Measurements from ENCODE around the gene CRY2.

Gene CRY2

DNA sequence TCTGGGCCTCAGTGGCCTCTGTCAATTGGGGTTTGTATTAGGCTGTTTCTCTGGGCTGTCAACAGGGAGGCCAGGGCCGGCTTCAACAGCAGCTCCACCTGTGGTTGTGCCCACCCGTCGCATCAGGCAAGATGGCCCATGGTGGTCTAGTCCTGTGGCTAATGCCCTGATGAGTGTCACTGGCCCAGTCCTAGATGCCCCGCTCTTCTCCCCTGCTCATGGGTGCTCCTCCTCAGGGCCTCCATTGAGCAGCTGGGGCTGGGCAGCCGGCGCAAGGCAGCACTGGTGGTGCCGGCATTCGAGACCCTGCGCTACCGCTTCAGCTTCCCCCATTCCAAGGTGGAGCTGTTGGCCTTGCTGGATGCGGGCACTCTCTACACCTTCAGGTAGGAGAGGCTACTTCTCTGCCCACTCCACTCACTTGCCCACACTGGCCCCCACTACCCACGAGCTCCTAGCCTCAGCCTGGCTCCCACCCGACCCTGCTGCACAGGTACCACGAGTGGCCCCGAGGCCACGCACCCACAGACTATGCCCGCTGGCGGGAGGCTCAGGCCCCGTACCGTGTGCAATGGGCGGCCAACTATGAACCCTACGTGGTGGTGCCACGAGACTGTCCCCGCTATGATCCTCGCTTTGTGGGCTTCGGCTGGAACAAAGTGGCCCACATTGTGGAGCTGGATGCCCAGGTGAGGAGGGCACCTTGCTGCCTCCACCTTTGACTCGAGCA lies 80.6 kb downstream of the CRY2 start:
- DNase-seq (ENCODE audit: insufficient read length, low spot score) (no peak), FAIRE-seq (no peak)

DNA sequence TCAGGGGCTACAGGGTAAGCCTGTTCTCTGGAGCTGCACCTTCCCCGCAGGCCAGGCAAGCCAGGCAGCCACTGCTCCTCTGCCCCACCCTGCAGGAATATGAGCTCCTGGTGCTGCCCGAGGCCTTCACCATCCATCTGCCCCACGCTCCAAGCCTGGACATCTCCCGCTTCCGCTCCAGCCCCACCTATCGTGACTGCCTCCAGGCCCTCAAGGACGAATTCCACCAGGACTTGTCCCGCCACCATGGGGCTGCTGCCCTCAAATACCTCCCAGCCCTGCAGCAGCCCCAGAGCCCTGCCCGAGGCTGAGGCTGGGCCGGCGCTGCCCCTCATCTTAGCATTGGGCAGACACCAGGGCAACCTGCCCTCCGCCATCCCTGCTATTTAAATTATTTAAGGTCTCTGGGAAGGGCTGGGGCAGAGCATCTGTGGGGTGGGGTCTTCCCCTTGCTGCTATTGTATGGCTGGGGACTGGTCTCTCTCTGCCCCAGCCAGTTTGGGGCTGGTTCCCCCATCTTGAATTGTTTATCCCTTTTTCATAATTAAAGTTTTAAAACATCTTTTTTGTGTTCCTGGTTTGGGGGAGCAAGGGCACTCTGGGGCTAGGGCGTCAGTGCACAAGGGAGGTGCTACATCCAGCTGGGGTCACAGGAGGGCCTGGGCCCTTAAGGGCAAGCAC lies 81.4 kb downstream of the CRY2 start:
- no peak for FAIRE-seq

DNA sequence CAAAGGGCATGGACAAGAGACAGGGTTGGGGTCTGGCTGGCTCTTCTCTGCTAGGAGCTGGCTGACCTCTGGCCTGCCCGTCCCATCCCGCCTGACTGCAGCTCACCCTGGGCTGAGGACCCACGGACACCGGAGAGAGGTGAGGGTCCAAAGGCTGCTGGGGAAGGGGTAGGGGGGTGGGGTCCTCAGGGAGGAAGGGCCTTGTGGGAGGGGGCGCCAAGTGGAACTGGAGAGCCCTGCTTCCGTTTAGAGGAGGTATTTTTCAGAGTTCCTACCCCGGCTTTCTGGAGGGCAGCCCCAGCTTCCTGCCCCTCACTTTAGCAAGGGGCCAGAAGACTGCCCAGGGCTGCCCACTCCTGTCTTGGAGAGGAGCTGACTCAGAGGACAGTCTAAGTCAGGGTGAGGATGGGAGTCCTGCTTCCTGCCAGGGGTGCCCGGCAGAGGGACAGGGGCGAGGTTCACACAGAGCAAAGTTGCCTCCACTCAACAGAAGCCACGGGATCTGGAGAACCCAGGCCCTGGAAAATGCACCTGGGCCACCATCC lies 82.3 kb downstream of the CRY2 start:
- DNase-seq (ENCODE audit: insufficient read length, low spot score), result peak; percentile 30
- no peak for FAIRE-seq

More for the DNA sequence above, 81.4 kb downstream of the CRY2 start:
- no peak for DNase-seq (ENCODE audit: insufficient read length, low spot score)

DNA sequence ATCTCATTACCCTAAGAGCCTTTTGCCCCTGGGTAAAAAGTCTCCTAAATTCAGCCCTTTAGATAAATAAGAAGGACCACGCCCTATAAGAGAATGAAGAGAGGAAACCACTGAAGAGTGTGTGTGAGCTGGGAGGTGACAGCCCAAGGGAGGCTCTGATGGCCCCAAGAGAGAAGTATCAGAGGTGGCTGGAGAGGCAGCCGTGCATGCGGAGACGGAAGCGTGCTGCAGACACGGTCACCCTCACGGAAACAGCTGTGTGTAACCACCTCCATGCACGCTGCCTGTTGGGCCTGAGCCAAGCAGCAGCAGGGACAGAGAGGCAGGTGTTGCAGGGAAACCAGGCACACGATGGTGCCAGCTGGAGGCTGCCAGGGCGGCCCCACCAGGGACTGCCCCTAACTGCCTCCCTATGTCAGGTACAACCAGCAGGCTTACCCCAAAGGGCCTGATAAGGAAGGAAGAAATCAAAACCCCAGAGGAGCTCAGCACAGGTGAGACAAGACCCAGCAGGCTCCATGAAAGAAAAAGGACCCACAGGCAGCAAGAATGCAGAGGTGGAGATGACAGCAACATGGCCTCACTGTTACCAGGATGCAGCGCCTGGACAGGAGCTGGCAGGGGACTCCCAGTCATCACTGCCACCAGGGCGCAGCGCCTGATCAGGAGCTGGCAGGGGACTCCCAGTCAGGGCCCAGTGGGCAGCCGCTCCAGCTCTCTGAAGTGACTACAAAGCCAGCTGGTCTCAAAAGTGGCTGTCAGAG lies 82.9 kb downstream of the CRY2 start:
- DNase-seq (ENCODE audit: insufficient read length, low spot score), result no peak
- no peak for FAIRE-seq

DNA sequence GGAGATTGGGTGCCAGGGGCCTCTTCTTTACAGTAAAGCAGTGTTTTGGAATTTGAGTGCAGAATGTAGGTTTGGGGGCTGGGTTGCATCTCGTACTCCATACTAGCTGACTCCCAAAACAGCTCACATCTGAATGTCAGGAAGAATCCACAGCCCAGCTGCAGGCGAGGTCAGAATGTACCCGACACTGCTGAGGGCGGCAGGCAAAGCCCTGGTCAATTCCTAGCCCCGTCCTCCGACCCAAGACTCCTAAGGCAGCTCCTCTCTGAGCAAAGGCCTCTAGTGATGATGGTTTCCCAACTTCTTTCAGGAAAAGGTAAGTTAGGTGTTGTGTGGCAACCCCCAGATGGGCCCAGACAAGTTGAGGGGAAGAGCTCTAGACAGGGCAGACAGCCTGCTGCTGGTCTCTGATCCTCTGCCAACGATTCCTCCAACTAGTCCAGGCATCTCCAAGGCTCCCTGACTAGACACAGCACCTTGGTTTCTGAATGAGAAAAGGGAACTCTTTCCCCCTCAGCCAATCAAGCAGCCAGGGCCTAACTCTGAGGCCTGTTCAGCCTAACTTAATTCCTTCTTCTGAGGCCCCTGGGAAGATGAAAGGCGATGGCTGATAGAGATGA lies 83.8 kb downstream of the CRY2 start:
- FAIRE-seq, result no peak
- DNase-seq (ENCODE audit: insufficient read length, low spot score), result no peak

DNA sequence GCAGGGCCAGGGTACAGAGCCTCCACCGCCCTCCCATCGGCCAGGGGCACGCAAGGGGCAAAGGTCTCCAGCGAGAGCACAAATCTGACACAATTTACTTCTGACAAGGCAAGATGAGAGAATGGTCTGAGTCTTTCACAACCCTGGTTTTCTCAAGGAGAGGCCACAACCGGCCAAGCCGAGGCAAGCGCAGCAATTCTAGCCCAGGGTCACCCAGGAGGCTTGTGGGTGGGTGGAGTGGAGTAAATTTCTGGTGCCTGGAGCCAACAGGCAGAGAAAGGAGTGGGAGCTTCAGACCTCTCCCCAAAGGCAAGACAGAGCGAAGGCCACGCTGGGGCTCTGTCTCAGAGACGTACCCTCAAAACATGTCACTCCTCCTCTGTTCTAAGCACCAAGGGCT lies 84.5 kb downstream of the CRY2 start:
- no peak for DNase-seq (ENCODE audit: insufficient read length, low spot score)
- FAIRE-seq, result no peak

DNA sequence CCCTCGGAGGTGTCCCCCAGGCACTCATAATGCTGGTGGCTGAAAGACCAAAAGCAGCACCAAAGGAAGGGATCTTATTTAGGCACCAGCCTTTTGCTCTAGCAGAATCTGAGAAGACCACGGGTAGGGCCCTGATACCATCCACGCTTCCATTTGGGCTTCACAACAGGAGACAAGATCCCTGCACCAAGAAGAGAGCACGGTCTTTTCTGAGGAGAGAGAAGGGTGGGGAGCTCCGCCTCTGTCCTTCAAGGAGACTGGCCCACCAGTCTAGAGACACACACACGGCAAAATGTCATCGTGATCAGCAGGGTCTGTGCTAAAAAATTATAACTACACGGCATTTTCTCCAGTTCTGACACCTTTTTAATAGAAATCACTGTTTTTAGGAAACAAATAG lies 84.9 kb downstream of the CRY2 start:
- FAIRE-seq (no peak), DNase-seq (ENCODE audit: insufficient read length, low spot score) (no peak)

Data from HTR-8/SVneo (cell line).